Esophagus muscularis mucosa (tissue), 4 donors: Measurements from ENCODE around the gene GPA33. TPM values are rescaled to one million over a fixed set of nuclear protein-coding genes. Genes with fewer than 3 reads are reported as not detected.

Experiments used
- DNase-seq: peaks from one replicate; pipeline ENCODE4 v3.0.0-alpha.2; 2017; ENCODE audit errors: extremely low spot score
- H3K27ac ChIP-seq, 4 donors: fragments of 200-600 bp; sonication (generic); replicated peaks in 1 of 4; 1 replicate in 3 of 4; 2 replicates in 1 of 4; pipeline ENCODE4 v1.5.1; 2016 to 2019; ENCODE audit warnings: mild to moderate bottlenecking in 1 of 4
- H3K27me3 ChIP-seq, 4 donors: fragments of 200-600 bp; sonication (generic); one replicate each; pipeline versions ENCODE4 v1.5.1 to v1.6.0; 2016 to 2019
- H3K36me3 ChIP-seq, 4 donors: fragments of 200-600 bp; sonication (generic); one replicate each; pipeline ENCODE4 v1.5.1; 2016 to 2019
- H3K4me1 ChIP-seq, 4 donors: fragments of 200-600 bp; sonication (generic); one replicate each; pipeline ENCODE4 v1.5.1; 2016 to 2019
- H3K4me3 ChIP-seq, 4 donors: fragments of 200-600 bp; sonication (generic); 1 replicate in 2 of 4; 2 replicates in 2 of 4; pipeline ENCODE4 v1.5.1; 2016 to 2019; ENCODE audit warnings: mild to moderate bottlenecking in 4 of 4, moderate library complexity in 1 of 4
- H3K9me3 ChIP-seq, 4 donors: fragments of 200-600 bp; sonication (generic); 1 replicate in 3 of 4; 2 replicates in 1 of 4; pipeline ENCODE4 v1.5.1; 2016 to 2019
- CTCF ChIP-seq, 3 experiments: fragments of 200-600 bp in 2 of 3; fragments of 450-650 bp in 1 of 3; sonication (generic) in 2 of 3; IDR thresholded peaks; one replicate each; pipeline ENCODE4 v1.5.1; 2017 to 2019; ENCODE audit warnings: antibody characterized with exemption in 3 of 3, mild to moderate bottlenecking in 2 of 3, moderate library complexity in 1 of 3
- EP300 ChIP-seq: sonication (generic); formaldehyde crosslinking; IDR thresholded peaks from one replicate; pipeline ENCODE4 v1.6.1; 2017; ENCODE audit warnings: antibody characterized with exemption
- POLR2A ChIP-seq: fragments of 450-650 bp; IDR thresholded peaks from one replicate; pipeline ENCODE4 v1.6.1; 2017; ENCODE audit warnings: antibody characterized with exemption, moderate library complexity, mild to moderate bottlenecking, low read depth
- POLR2AphosphoS5 ChIP-seq, 2 donors: sonication (generic); formaldehyde crosslinking; IDR thresholded peaks; one replicate each; pipeline ENCODE4 v1.6.1; 2017; ENCODE audit warnings: antibody characterized with exemption in 2 of 2
- WGBS: methylation state at CpG from one replicate; pipeline ENCODE4 v1.1.5; 2018; 5-methylcytosine and 5-hydroxymethylcytosine counted together
- intact Hi-C: fragments of 100-400 bp; cut with DNase I; formaldehyde crosslinking; loops from one replicate; pipeline ENCODE4 v1.15.1; 2023
- total RNA-seq, 4 donors: library from RNA; depleted of rRNA; stranded (reverse); fragments of >200 nt; gene quantifications; one replicate each; pipeline versions ENCODE4 v1.1.0 to v1.2.1, GENCODE V29; 2016

GPA33 gene
- total RNA-seq, 4 donors from 2014 or later = 0.57 TPM; not detected in 3

DNA sequence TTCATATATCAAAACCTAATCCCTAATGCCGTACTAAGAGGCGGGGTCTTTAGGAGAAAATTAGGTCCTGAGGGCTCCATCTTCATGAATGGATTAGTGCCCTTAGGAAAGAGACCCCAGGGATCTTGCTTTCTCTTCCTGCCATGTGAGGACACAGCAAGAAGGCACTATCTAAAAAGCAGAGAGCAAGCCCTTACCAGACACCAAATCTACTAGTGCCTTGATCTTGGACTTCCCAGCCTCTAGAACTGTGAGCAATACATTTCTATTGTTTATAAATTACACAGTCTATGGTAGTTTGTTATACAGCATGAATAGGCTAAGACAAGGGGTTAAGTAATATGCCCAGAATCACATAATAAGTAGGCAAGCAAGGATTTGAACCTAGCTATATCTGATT, 46.6 kb upstream of the GPA33 start:
- Histone ChIP-seq H3K27me3 (no peaks in the 10 kb centered on the region), H3K27ac (no peak overlapping the region), H3K36me3 (no peaks in the 10 kb centered on the region), H3K4me3 (no peak overlapping the region), H3K4me1 (peaks cover 0 to 3% (median 1%) of the 10 kb centered on the region in 4 donors), H3K9me3 (no peaks in the 10 kb centered on the region)
- 82% methylated on average over 2 of the region's 2 CpGs for WGBS
- intact Hi-C loops = no loop called here
- DNase-seq = no peak
- TF ChIP-seq POLR2A = no peak
- TF ChIP-seq POLR2AphosphoS5 (IDR thresholded peaks at IDR 0.05) = no peak
- TF ChIP-seq EP300 = no peak
- TF ChIP-seq CTCF (IDR thresholded peaks at IDR 0.05) = no peak

GRCh38 chr1:167136191-167136614, 46.0 kb upstream of the GPA33 start:
- H3K4me1 ChIP-seq = peaks cover 0 to 3% (median 1%) of the 10 kb centered on the region in 4 donors
- peak; percentile 78 for DNase-seq
- H3K27ac ChIP-seq = no peak overlapping the region
- H3K36me3 ChIP-seq = no peaks in the 10 kb centered on the region
- intact Hi-C loops = no loop called here
- no peak overlapping the region for H3K4me3 ChIP-seq
- no peaks in the 10 kb centered on the region for H3K9me3 ChIP-seq
- WGBS = 57% methylated on average over 2 of the region's 2 CpGs
- TF ChIP-seq EP300 (no peak), POLR2A (no peak), CTCF (IDR thresholded peaks at IDR 0.05) (no peak), POLR2AphosphoS5 (IDR thresholded peaks at IDR 0.05) (no peak)
- H3K27me3 ChIP-seq = no peaks in the 10 kb centered on the region

GRCh38 chr1:167135281-167135840, 45.2 kb upstream of the GPA33 start:
- Histone ChIP-seq H3K27ac (no peak overlapping the region), H3K4me3 (no peak overlapping the region), H3K36me3 (no peaks in the 10 kb centered on the region), H3K9me3 (no peaks in the 10 kb centered on the region), H3K27me3 (peaks cover 0 to 5% (median 0%) of the 10 kb centered on the region in 4 donors), H3K4me1 (peaks cover 0 to 3% (median 1%) of the 10 kb centered on the region in 4 donors)
- intact Hi-C loops = no loop called here
- DNase-seq = peak; percentile 45
- 69% methylated on average over 4 of the region's 4 CpGs for WGBS
- TF ChIP-seq POLR2AphosphoS5 (IDR thresholded peaks at IDR 0.05) = no peak
- no peak for TF ChIP-seq CTCF (IDR thresholded peaks at IDR 0.05)
- TF ChIP-seq EP300 = no peak
- TF ChIP-seq POLR2A = no peak

DNA sequence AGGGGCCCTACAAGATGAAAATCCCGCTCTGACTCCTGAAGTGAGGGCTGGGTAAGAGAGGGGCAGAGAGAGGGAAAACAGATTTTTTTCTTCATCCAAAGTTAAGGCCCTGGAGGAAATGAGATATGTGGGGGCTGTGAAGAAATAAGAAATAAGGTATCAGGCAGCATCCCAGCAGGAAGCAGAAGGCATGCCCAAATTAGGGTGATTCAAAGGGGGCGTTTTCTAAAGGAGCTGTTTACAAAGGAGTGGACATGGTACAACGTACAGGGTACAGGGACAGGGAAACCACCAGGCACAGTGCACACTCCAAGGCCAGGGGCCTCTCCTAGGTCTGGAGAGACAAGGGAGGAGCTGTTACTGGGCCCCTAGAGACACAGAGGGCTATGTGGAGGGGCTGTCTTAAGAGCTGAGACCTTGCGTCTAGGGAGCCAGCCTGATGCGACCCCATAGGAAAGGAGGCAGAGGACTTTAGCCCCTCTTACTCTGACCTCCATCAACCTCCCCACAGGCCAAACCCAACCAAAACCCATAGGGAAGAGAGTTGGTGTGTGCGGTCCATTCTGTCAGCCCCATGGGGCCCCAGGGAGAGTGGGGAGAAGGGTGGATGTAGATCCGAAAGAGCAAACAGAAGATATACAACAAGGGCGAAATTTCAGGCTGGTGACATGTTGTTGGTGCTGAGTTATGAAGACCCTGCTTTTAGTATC, 42.3 kb upstream of the GPA33 start:
- Histone ChIP-seq H3K27me3 (peaks cover 0 to 11% (median 0%) of the 10 kb centered on the region in 4 donors), H3K36me3 (peaks cover 0 to 4% (median 0%) of the 10 kb centered on the region in 4 donors), H3K27ac (no peak overlapping the region), H3K9me3 (no peaks in the 10 kb centered on the region), H3K4me3 (no peak overlapping the region), H3K4me1 (peaks cover 0 to 2% (median under 1%) of the 10 kb centered on the region in 4 donors)
- WGBS = 79% methylated on average over 8 of the region's 8 CpGs
- peak; percentile 60 for DNase-seq
- no peak for TF ChIP-seq POLR2AphosphoS5 (IDR thresholded peaks at IDR 0.05)
- no peak for TF ChIP-seq EP300
- TF ChIP-seq CTCF (IDR thresholded peaks at IDR 0.05) = no peak
- no peak for TF ChIP-seq POLR2A
- intact Hi-C loops = no loop called here
